HepG2 (cell line): ENCODE data around the gene GAL3ST2. TPM values are rescaled to one million over a fixed set of nuclear protein-coding genes. Genes with fewer than 3 reads are reported as not detected.

Source experiments
- FLYWCH1 ChIP-seq: sonication (generic); formaldehyde crosslinking; IDR thresholded peaks from 2 replicates; pipeline ENCODE4 v1.8.1; 2023; ENCODE audit warnings: mild to moderate bottlenecking, missing genetic modification reagents
- HMGA1 ChIP-seq: sonication (generic); formaldehyde crosslinking; conservative IDR thresholded peaks from 2 replicates; pipeline ENCODE4 v1.4.0; 2020; ENCODE audit warnings: missing genetic modification reagents
- HMGXB4 ChIP-seq, 2 experiments: sonication (generic) in 1 of 2; formaldehyde crosslinking in 1 of 2; IDR thresholded peaks; 2 replicates each; pipeline versions ENCODE4 v1.4.0 to v1.6.1; 2018 to 2020; ENCODE audit warnings: missing genetic modification reagents in 2 of 2, borderline replicate concordance in 1 of 2, low read depth in 1 of 2, mild to moderate bottlenecking in 1 of 2, missing biosample characterization in 1 of 2
- HNRNPL ChIP-seq: fragments of 200-400 bp; formaldehyde crosslinking; IDR thresholded peaks from 2 replicates; pipeline ENCODE4 v1.6.1; 2017; ENCODE audit warnings: mild to moderate bottlenecking, low read depth, low read length
- KAT7 ChIP-seq: IDR thresholded peaks from 2 replicates; pipeline ENCODE4 v1.6.1; 2018; ENCODE audit warnings: borderline replicate concordance, missing compliant biosample characterization
- KDM2A ChIP-seq: sonication (generic); formaldehyde crosslinking; IDR thresholded peaks from 2 replicates; pipeline ENCODE4 v1.4.0; 2020; ENCODE audit warnings: low read depth, missing genetic modification reagents, borderline replicate concordance
- MAZ ChIP-seq, 2 experiments: sonication (generic) in 1 of 2; formaldehyde crosslinking in 1 of 2; IDR thresholded peaks; 2 replicates each; pipeline versions ENCODE4 v1.5.0 to v1.6.1; 2012 to 2020; ENCODE audit warnings: low read depth in 2 of 2, mild to moderate bottlenecking in 2 of 2, borderline replicate concordance in 1 of 2, improper control_type of control experiment in 1 of 2, low read length in 1 of 2, missing genetic modification reagents in 1 of 2, moderate library complexity in 1 of 2
- NFE2L1 ChIP-seq: sonication (generic); formaldehyde crosslinking; IDR thresholded peaks from 2 replicates; pipeline ENCODE4 v1.4.0; 2020; ENCODE audit warnings: missing genetic modification reagents, mild to moderate bottlenecking, borderline replicate concordance
- NFKBIZ ChIP-seq: IDR thresholded peaks from 2 replicates; pipeline ENCODE4 v1.6.1; 2018; ENCODE audit warnings: missing genetic modification reagents, missing compliant biosample characterization
- NFRKB ChIP-seq: fragments of 450-650 bp; IDR thresholded peaks from 2 replicates; pipeline ENCODE4 v1.6.1; 2017
- POLR2G ChIP-seq: fragments of 200-400 bp; formaldehyde crosslinking; IDR thresholded peaks from 2 replicates; pipeline ENCODE4 v1.6.1; 2018; ENCODE audit warnings: mild to moderate bottlenecking, low read depth, low read length, moderate library complexity
- SETDB1 ChIP-seq: sonication (generic); formaldehyde crosslinking; IDR thresholded peaks from 2 replicates; pipeline ENCODE4 v1.5.1; 2020; ENCODE audit warnings: missing genetic modification reagents, mild to moderate bottlenecking, borderline replicate concordance
- SPEN ChIP-seq: sonication (generic); formaldehyde crosslinking; IDR thresholded peaks from 2 replicates; pipeline ENCODE4 v1.5.1; 2020; ENCODE audit warnings: low read depth, mild to moderate bottlenecking, missing genetic modification reagents
- ZFP62 ChIP-seq: sonication (generic); formaldehyde crosslinking; IDR thresholded peaks from 2 replicates; pipeline ENCODE4 v1.4.0; 2020; ENCODE audit warnings: missing genetic modification reagents
- ZMAT3 ChIP-seq: sonication (generic); formaldehyde crosslinking; conservative IDR thresholded peaks from 2 replicates; pipeline ENCODE4 v1.7.0; 2021; ENCODE audit warnings: missing genetic modification reagents
- ZMAT5 ChIP-seq: sonication (generic); formaldehyde crosslinking; IDR thresholded peaks from 2 replicates; pipeline ENCODE4 v1.5.0; 2020; ENCODE audit warnings: mild to moderate bottlenecking, low read depth, missing genetic modification reagents, borderline replicate concordance
- ZNF263 ChIP-seq: sonication (generic); formaldehyde crosslinking; IDR thresholded peaks from 2 replicates; pipeline ENCODE4 v1.4.0; 2020; ENCODE audit warnings: missing genetic modification reagents
- ZNF382 ChIP-seq: sonication (generic); formaldehyde crosslinking; IDR thresholded peaks from 2 replicates; pipeline ENCODE4 v1.5.0; 2020; ENCODE audit warnings: missing genetic modification reagents, mild to moderate bottlenecking, borderline replicate concordance
- ZNF414 ChIP-seq: sonication (generic); formaldehyde crosslinking; IDR thresholded peaks from 2 replicates; pipeline ENCODE4 v1.5.0; 2020; ENCODE audit warnings: missing genetic modification reagents
- ZNF430 ChIP-seq: sonication (generic); formaldehyde crosslinking; IDR thresholded peaks from 2 replicates; pipeline ENCODE4 v1.9.0; 2021; ENCODE audit warnings: mild to moderate bottlenecking, missing genetic modification reagents
- ZNF543 ChIP-seq: sonication (generic); formaldehyde crosslinking; IDR thresholded peaks from 2 replicates; pipeline ENCODE4 v1.4.0; 2020; ENCODE audit warnings: mild to moderate bottlenecking, missing genetic modification reagents
- ZNF563 ChIP-seq: sonication (generic); formaldehyde crosslinking; IDR thresholded peaks from 2 replicates; pipeline ENCODE4 v1.8.0; 2022; ENCODE audit warnings: mild to moderate bottlenecking, moderate library complexity, missing genetic modification reagents
- ZNF619 ChIP-seq: sonication (generic); formaldehyde crosslinking; IDR thresholded peaks from 2 replicates; pipeline ENCODE4 v1.4.0; 2020; ENCODE audit warnings: mild to moderate bottlenecking, missing genetic modification reagents
- ZNF775 ChIP-seq: sonication (generic); formaldehyde crosslinking; IDR thresholded peaks from 2 replicates; pipeline ENCODE4 v1.4.0; 2020; ENCODE audit warnings: missing genetic modification reagents, mild to moderate bottlenecking, moderate library complexity, borderline replicate concordance
- ZNF777 ChIP-seq: sonication (generic); formaldehyde crosslinking; IDR thresholded peaks from 2 replicates; pipeline ENCODE4 v1.4.0; 2020; ENCODE audit warnings: missing genetic modification reagents
- ZNF891 ChIP-seq: sonication (generic); formaldehyde crosslinking; IDR thresholded peaks from 2 replicates; pipeline ENCODE4 v1.5.0; 2020; ENCODE audit warnings: mild to moderate bottlenecking, missing genetic modification reagents
- polyA plus RNA-seq, 8 experiments: library from polyadenylated mRNA; depleted of rRNA in 3 of 8; stranded (reverse) in 7 of 8; unstranded in 1 of 8; fragments of >200 nt; fragmentation: Illumina TruSeq in 4 of 8; extraction: Trizol in 4 of 8; gene quantifications; 2 replicates each; pipeline versions ENCODE4 v1.2.1 to v1.2.3, GENCODE V29; 2011 to 2016; ENCODE audit warnings: low read depth in 4 of 8, missing spikeins in 1 of 8, mixed read lengths in 1 of 8; ENCODE audit not compliant: insufficient read depth in 1 of 8
- total RNA-seq, 5 experiments: library from RNA; depleted of rRNA; stranded (reverse); fragments of >200 nt; fragmentation: Illumina TruSeq; extraction: Trizol; gene quantifications; 2 replicates each; pipeline ENCODE4 v1.2.3, GENCODE V29; 2016; ENCODE audit warnings: low read depth in 1 of 5

Gene GAL3ST2
- total and polyA plus RNA-seq, 2 of the 13 experiments (the other 11 are each of a cell fraction or from before 2014, with no cell fraction given): 0.17 to 0.20 TPM

- TF ChIP-seq HMGXB4 (CRISPR knock-in tag; IDR thresholded peaks at IDR 0.05; ENCODE audit: borderline replicate concordance in 1 of 2, low read depth in 1 of 2) (no peak; a peak in 2 of 4 replicates), ZNF263 (peak; percentile 98), ZFP62 (CRISPR knock-in tag) (no peak), NFE2L1 (0 out of 2 replicates have a peak, but pooled peaks have one; percentile 13), POLR2G (peak; percentile 86), KAT7 (CRISPR knock-in tag) (peak; percentile 17; the same call in 1 of the 2 replicates), HNRNPL (peak; percentile 100), ZMAT3 (peak; percentile 78), ZNF543 (CRISPR knock-in tag) (no peak), HMGA1 (CRISPR knock-in tag) (no peak), SPEN (peak; percentile 56; the same call in 1 of the 2 replicates), SETDB1 (CRISPR knock-in tag) (no peak), NFKBIZ (CRISPR knock-in tag) (no peak), ZNF775 (CRISPR knock-in tag) (no peak), ZNF430 (CRISPR knock-in tag) (peak; percentile 29; the same call in 1 of the 2 replicates), ZNF382 (CRISPR knock-in tag) (no peak), ZNF414 (CRISPR knock-in tag) (no peak; the same call in 1 of the 2 replicates), ZNF563 (CRISPR knock-in tag) (peak; percentile 8; the same call in 1 of the 2 replicates), KDM2A (CRISPR knock-in tag) (peak; percentile 96; the same call in 1 of the 2 replicates), FLYWCH1 (CRISPR knock-in tag) (no peak), NFRKB (no peak), MAZ (IDR thresholded peaks at IDR 0.05; ENCODE audit: borderline replicate concordance, low read depth, low read length) (no peak), MAZ (CRISPR knock-in tag; IDR thresholded peaks at IDR 0.05; ENCODE audit: low read depth) (0 out of 2 replicates have a peak, but pooled peaks have one; percentile 13), ZNF619 (CRISPR knock-in tag) (peak; percentile 22; the same call in 1 of the 2 replicates), ZNF777 (CRISPR knock-in tag) (peak; percentile 15), ZMAT5 (no peak), ZNF891 (CRISPR knock-in tag) (0 out of 2 replicates have a peak, but pooled peaks have one; percentile 67)
Observed at GRCh38 chr2:241773511-241774418, 2.9 kb upstream of the GAL3ST2 start (continued).
